ENCODE results near the gene C1QL3. TPM values are rescaled to one million over a fixed set of nuclear protein-coding genes. Genes with fewer than 3 reads are reported as not detected.

The C1QL3 gene
- total and polyA plus RNA-seq, 2 experiments from 2014 or later: 0.34 to 2.3 TPM

GRCh38 chr10:16478801-16479200 lies 42.9 kb downstream of the C1QL3 start:
- peaks cover 5% of the 10 kb centered on the region for H3K27me3 Mint-ChIP-seq (ENCODE audit: insufficient read depth, low read depth, poor library complexity)
- no peak overlapping the region for H3K4me3 Mint-ChIP-seq
- no peak for DNase-seq (ENCODE audit: low spot score)
- Histone ChIP-seq H2AFZ (no peak overlapping the region), H3K4me1 (ENCODE audit: insufficient read depth) (no peaks in the 10 kb centered on the region), H3K27ac (ENCODE audit: low read depth) (no peak overlapping the region), H3K36me3 (ENCODE audit: insufficient read depth) (no peaks in the 10 kb centered on the region), H3K4me3 (no peak overlapping the region), H3K79me2 (replicated peaks; ENCODE audit: insufficient read depth) (no peaks in the 10 kb centered on the region), H3K9me2 (ENCODE audit: insufficient read depth) (no peaks in the 10 kb centered on the region), H4K20me1 (replicated peaks; ENCODE audit: insufficient read depth) (no peaks in the 10 kb centered on the region), H3K4me2 (no peak overlapping the region), H3K27me3 (ENCODE audit: insufficient read depth) (no peaks in the 10 kb centered on the region), H3F3A (replicated peaks; ENCODE audit: low read depth) (no peaks in the 10 kb centered on the region)
- H3K36me3 Mint-ChIP-seq (ENCODE audit: low read depth): no peaks in the 10 kb centered on the region
- no peaks in the 10 kb centered on the region for H3K9me3 Mint-ChIP-seq
- H3K4me1 Mint-ChIP-seq: no peaks in the 10 kb centered on the region
- TF ChIP-seq EZH2 (IDR thresholded peaks at IDR 0.05; ENCODE audit: low read depth, unreplicated experiment) (no peak), CREB1 (CRISPR knock-in tag; IDR thresholded peaks at IDR 0.05; ENCODE audit: low read depth) (no peak), CTCF (conservative IDR thresholded peaks at IDR 0.05; ENCODE audit: low read depth in 2 of 2) (no peak), NANOG (IDR thresholded peaks at IDR 0.05; ENCODE audit: borderline replicate concordance) (no peak), REST (IDR thresholded peaks at IDR 0.05; ENCODE audit: unreplicated experiment) (no peak), EZH2phosphoT487 (IDR thresholded peaks at IDR 0.05; ENCODE audit: unreplicated experiment) (no peak), JUNB (IDR thresholded peaks at IDR 0.05; ENCODE audit: unreplicated experiment) (no peak), POLR2AphosphoS5 (IDR thresholded peaks at IDR 0.05; ENCODE audit: low read depth) (no peak), ETS1 (IDR thresholded peaks at IDR 0.05) (no peak), ZNF331 (CRISPR knock-in tag; IDR thresholded peaks at IDR 0.05; ENCODE audit: low read depth) (no peak), STAT1 (IDR thresholded peaks at IDR 0.05; ENCODE audit: unreplicated experiment) (no peak), ZNF114 (CRISPR knock-in tag; IDR thresholded peaks at IDR 0.05) (no peak)
- TF ChIP-seq, protein P1, sequence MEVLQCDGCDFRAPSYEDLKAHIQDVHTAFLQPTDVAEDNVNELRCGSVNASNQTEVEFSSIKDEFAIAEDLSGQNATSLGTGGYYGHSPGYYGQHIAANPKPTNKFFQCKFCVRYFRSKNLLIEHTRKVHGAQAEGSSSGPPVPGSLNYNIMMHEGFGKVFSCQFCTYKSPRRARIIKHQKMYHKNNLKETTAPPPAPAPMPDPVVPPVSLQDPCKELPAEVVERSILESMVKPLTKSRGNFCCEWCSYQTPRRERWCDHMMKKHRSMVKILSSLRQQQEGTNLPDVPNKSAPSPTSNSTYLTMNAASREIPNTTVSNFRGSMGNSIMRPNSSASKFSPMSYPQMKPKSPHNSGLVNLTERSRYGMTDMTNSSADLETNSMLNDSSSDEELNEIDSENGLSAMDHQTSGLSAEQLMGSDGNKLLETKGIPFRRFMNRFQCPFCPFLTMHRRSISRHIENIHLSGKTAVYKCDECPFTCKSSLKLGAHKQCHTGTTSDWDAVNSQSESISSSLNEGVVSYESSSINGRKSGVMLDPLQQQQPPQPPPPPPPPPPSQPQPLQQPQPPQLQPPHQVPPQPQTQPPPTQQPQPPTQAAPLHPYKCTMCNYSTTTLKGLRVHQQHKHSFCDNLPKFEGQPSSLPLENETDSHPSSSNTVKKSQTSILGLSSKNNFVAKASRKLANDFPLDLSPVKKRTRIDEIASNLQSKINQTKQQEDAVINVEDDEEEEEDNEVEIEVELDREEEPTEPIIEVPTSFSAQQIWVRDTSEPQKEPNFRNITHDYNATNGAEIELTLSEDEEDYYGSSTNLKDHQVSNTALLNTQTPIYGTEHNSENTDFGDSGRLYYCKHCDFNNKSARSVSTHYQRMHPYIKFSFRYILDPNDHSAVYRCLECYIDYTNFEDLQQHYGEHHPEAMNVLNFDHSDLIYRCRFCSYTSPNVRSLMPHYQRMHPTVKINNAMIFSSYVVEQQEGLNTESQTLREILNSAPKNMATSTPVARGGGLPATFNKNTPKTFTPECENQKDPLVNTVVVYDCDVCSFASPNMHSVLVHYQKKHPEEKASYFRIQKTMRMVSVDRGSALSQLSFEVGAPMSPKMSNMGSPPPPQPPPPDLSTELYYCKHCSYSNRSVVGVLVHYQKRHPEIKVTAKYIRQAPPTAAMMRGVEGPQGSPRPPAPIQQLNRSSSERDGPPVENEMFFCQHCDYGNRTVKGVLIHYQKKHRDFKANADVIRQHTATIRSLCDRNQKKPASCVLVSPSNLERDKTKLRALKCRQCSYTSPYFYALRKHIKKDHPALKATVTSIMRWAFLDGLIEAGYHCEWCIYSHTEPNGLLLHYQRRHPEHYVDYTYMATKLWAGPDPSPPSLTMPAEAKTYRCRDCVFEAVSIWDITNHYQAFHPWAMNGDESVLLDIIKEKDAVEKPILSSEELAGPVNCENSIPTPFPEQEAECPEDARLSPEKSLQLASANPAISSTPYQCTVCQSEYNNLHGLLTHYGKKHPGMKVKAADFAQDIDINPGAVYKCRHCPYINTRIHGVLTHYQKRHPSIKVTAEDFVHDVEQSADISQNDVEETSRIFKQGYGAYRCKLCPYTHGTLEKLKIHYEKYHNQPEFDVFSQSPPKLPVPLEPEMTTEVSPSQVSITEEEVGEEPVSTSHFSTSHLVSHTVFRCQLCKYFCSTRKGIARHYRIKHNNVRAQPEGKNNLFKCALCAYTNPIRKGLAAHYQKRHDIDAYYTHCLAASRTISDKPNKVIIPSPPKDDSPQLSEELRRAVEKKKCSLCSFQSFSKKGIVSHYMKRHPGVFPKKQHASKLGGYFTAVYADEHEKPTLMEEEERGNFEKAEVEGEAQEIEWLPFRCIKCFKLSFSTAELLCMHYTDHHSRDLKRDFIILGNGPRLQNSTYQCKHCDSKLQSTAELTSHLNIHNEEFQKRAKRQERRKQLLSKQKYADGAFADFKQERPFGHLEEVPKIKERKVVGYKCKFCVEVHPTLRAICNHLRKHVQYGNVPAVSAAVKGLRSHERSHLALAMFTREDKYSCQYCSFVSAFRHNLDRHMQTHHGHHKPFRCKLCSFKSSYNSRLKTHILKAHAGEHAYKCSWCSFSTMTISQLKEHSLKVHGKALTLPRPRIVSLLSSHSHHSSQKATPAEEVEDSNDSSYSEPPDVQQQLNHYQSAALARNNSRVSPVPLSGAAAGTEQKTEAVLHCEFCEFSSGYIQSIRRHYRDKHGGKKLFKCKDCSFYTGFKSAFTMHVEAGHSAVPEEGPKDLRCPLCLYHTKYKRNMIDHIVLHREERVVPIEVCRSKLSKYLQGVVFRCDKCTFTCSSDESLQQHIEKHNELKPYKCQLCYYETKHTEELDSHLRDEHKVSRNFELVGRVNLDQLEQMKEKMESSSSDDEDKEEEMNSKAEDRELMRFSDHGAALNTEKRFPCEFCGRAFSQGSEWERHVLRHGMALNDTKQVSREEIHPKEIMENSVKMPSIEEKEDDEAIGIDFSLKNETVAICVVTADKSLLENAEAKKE (CRISPR knock-in tag; IDR thresholded peaks at IDR 0.05): no peak
- no peak overlapping the region for H3K27ac Mint-ChIP-seq
- no peak for ATAC-seq
